Trophoblast cell (in vitro differentiated cells and primary cell): ENCODE data around the gene CS.

Experiments used
- DNase-seq, 2 donors: peaks; one replicate each; pipeline ENCODE4 v3.0.0-alpha.2; 2016
- H2AFZ ChIP-seq: 2 replicates; pipeline ENCODE4 v1.6.1; 2013; ENCODE audit warnings: low read length, moderate library complexity, mild to moderate bottlenecking; ENCODE audit not compliant: insufficient read depth, poor library complexity
- H2AK5ac ChIP-seq: 2 replicates; pipeline ENCODE4 v1.6.1; 2013; ENCODE audit warnings: mild to moderate bottlenecking, low read length
- H2BK120ac ChIP-seq: 2 replicates; pipeline ENCODE4 v1.6.1; 2013; ENCODE audit warnings: low read length, mild to moderate bottlenecking, moderate library complexity; ENCODE audit not compliant: insufficient read depth, poor library complexity
- H2BK12ac ChIP-seq: 2 replicates; pipeline ENCODE4 v1.6.1; 2013; ENCODE audit warnings: mild to moderate bottlenecking, low read length, moderate library complexity
- H2BK5ac ChIP-seq: 2 replicates; pipeline ENCODE4 v1.6.1; 2013; ENCODE audit warnings: low read length, low read depth, moderate library complexity, mild to moderate bottlenecking; ENCODE audit not compliant: poor library complexity
- H3K14ac ChIP-seq: 2 replicates; pipeline ENCODE4 v1.6.1; 2013; ENCODE audit warnings: mild to moderate bottlenecking, low read length
- H3K18ac ChIP-seq: 2 replicates; pipeline ENCODE4 v1.6.1; 2013; ENCODE audit warnings: mild to moderate bottlenecking, low read length
- H3K23ac ChIP-seq: 2 replicates; pipeline ENCODE4 v1.6.1; 2013; ENCODE audit warnings: low read length
- H3K27ac ChIP-seq: 2 replicates; pipeline ENCODE4 v1.5.1; 2013; ENCODE audit warnings: low read depth, mild to moderate bottlenecking, inconsistent platforms, low read length, moderate library complexity
- H3K27me3 ChIP-seq: 2 replicates; pipeline ENCODE4 v1.6.1; 2013; ENCODE audit warnings: inconsistent platforms, mild to moderate bottlenecking, low read length, moderate library complexity; ENCODE audit not compliant: insufficient read depth
- H3K36me3 ChIP-seq, 2 experiments: 1 replicate in 1 of 2; 2 replicates in 1 of 2; pipeline ENCODE4 v1.6.1; 2013; ENCODE audit warnings: low read length in 2 of 2, mild to moderate bottlenecking in 2 of 2, moderate library complexity in 1 of 2; ENCODE audit not compliant: insufficient read depth in 2 of 2, control insufficient read depth in 1 of 2
- H3K4ac ChIP-seq: 2 replicates; pipeline ENCODE4 v1.6.1; 2013; ENCODE audit warnings: low read depth, mild to moderate bottlenecking, low read length, moderate library complexity
- H3K4me1 ChIP-seq, 2 experiments: 1 replicate in 1 of 2; 2 replicates in 1 of 2; pipeline ENCODE4 v1.6.1; 2013; ENCODE audit warnings: low read length in 2 of 2, mild to moderate bottlenecking in 2 of 2, moderate library complexity in 1 of 2; ENCODE audit not compliant: insufficient read depth in 2 of 2, control insufficient read depth in 1 of 2
- H3K4me2 ChIP-seq: 2 replicates; pipeline ENCODE4 v1.6.1; 2013; ENCODE audit warnings: inconsistent platforms, mild to moderate bottlenecking, low read length, moderate library complexity
- H3K4me3 ChIP-seq: 2 replicates; pipeline ENCODE4 v1.5.1; 2013; ENCODE audit warnings: mild to moderate bottlenecking, low read depth, low read length, inconsistent platforms
- H3K79me1 ChIP-seq: one replicate; pipeline ENCODE4 v1.6.1; 2013; ENCODE audit warnings: low read length
- H3K79me2 ChIP-seq: 2 replicates; pipeline ENCODE4 v1.6.1; 2013; ENCODE audit warnings: low read length, mild to moderate bottlenecking; ENCODE audit not compliant: control insufficient read depth, insufficient read depth, poor library complexity
- H3K9ac ChIP-seq: 2 replicates; pipeline ENCODE4 v1.6.1; 2013; ENCODE audit warnings: mild to moderate bottlenecking, low read length
- H3K9me3 ChIP-seq: 2 replicates; pipeline ENCODE4 v1.6.1; 2013; ENCODE audit warnings: low read depth, mild to moderate bottlenecking, control low read depth, inconsistent platforms, low read length; ENCODE audit not compliant: insufficient read depth
- H4K12ac ChIP-seq: 2 replicates; pipeline ENCODE4 v1.6.1; 2013; ENCODE audit warnings: low read depth, mild to moderate bottlenecking, low read length, moderate library complexity
- H4K8ac ChIP-seq: 2 replicates; pipeline ENCODE4 v1.6.1; 2013; ENCODE audit warnings: low read depth, mild to moderate bottlenecking, low read length, moderate library complexity
- H4K91ac ChIP-seq: one replicate; pipeline ENCODE4 v1.6.1; 2013; ENCODE audit warnings: low read depth, mild to moderate bottlenecking, low read length, moderate library complexity
- WGBS: extraction: QIAGEN DNeasy Blood & Tissue Kit; methylation state at CpG from one replicate; pipeline ENCODE4 v1.1.7; 2013; ENCODE audit warnings: missing lambda C conversion rate; ENCODE audit not compliant: insufficient read length, insufficient coverage; ENCODE audit errors: extremely low coverage; 5-methylcytosine and 5-hydroxymethylcytosine counted together

Gene CS

DNA sequence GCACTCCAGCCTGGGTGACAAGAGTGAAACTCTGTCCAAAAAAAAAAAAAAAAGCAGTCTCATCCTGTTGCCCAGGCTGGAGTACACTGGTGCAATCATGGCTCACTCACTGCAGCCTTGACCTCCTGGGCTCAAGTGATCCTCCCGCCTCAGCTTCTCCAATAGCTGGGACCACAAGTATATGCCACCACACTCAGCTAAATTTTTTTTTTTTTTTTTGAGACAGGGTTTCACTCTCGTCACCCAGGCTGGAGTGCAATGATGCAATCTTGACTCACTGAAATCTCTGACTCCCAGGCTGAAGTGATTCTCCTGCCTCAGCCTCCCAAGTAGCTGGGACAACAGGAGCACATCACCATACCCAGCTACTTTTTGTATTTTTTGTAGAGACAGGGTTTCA, 20.9 kb upstream of the CS start:
- no peak overlapping the region for H4K8ac ChIP-seq
- no peak overlapping the region for H2BK120ac ChIP-seq
- H3K27me3 ChIP-seq = no peaks in the 10 kb centered on the region
- peaks cover 2 to 4% of the 10 kb centered on the region in 2 experiments for H3K4me1 ChIP-seq
- no peak overlapping the region for H2BK5ac ChIP-seq
- H3K18ac ChIP-seq = no peak overlapping the region
- no CpG with 5 or more reads among the region's 2 CpGs for WGBS
- H2AK5ac ChIP-seq = no peak overlapping the region
- H2BK12ac ChIP-seq = no peak overlapping the region
- H3K27ac ChIP-seq = no peak overlapping the region
- H3K9me3 ChIP-seq = no peaks in the 10 kb centered on the region
- peaks cover 2 to 7% of the 10 kb centered on the region in 2 experiments for H3K36me3 ChIP-seq
- peaks cover 1% of the 10 kb centered on the region for H3K79me1 ChIP-seq
- H3K4me3 ChIP-seq = no peak overlapping the region
- no peak overlapping the region for H4K12ac ChIP-seq
- no peak overlapping the region for H3K4me2 ChIP-seq
- H3K79me2 ChIP-seq = no peaks in the 10 kb centered on the region
- H4K91ac ChIP-seq = no peak overlapping the region
- peak; percentile 32 to 62 for DNase-seq
- H2AFZ ChIP-seq = no peak overlapping the region
- no peak overlapping the region for H3K4ac ChIP-seq
- H3K23ac ChIP-seq = no peak overlapping the region
- H3K9ac ChIP-seq = no peak overlapping the region
- H3K14ac ChIP-seq = no peak overlapping the region

DNA sequence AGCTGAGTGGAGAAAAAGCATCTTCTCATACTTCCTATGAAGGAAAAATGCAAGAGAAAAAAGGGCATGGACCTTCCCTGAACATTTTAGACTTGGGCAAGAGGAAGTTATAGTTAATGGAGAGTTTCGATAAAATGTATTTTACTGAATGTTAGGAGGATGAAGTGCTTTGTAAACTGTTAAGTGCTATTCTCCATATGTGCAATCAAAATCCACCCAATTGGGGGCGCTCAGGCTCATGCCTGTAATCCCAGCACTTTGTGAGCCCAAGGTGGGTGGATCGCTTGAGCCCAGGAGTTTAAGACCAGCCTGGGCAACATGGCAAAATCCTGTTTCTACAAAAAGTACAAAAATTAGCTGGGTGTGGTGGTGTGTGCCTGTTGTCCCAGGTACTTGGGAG, 17.5 kb upstream of the CS start:
- peaks cover 6 to 8% of the 10 kb centered on the region in 2 experiments for H3K4me1 ChIP-seq
- no peak overlapping the region for H3K14ac ChIP-seq
- DNase-seq = no peak
- no peak overlapping the region for H2AK5ac ChIP-seq
- peaks cover 12% of the 10 kb centered on the region for H3K79me2 ChIP-seq
- H3K9ac ChIP-seq = no peak overlapping the region
- no peak overlapping the region for H4K8ac ChIP-seq
- no peaks in the 10 kb centered on the region for H3K27me3 ChIP-seq
- H2AFZ ChIP-seq = no peak overlapping the region
- no peaks in the 10 kb centered on the region for H3K9me3 ChIP-seq
- no peak overlapping the region for H3K23ac ChIP-seq
- H4K12ac ChIP-seq = no peak overlapping the region
- H3K4ac ChIP-seq = no peak overlapping the region
- H3K79me1 ChIP-seq = peaks cover 9% of the 10 kb centered on the region
- H2BK12ac ChIP-seq = no peak overlapping the region
- WGBS = no CpG with 5 or more reads among the region's 3 CpGs
- no peak overlapping the region for H4K91ac ChIP-seq
- H3K27ac ChIP-seq = no peak overlapping the region
- H3K36me3 ChIP-seq = peaks cover 6 to 10% of the 10 kb centered on the region in 2 experiments
- H2BK120ac ChIP-seq = no peak overlapping the region
- no peak overlapping the region for H2BK5ac ChIP-seq
- no peak overlapping the region for H3K18ac ChIP-seq
- no peak overlapping the region for H3K4me3 ChIP-seq
- no peak overlapping the region for H3K4me2 ChIP-seq

DNA sequence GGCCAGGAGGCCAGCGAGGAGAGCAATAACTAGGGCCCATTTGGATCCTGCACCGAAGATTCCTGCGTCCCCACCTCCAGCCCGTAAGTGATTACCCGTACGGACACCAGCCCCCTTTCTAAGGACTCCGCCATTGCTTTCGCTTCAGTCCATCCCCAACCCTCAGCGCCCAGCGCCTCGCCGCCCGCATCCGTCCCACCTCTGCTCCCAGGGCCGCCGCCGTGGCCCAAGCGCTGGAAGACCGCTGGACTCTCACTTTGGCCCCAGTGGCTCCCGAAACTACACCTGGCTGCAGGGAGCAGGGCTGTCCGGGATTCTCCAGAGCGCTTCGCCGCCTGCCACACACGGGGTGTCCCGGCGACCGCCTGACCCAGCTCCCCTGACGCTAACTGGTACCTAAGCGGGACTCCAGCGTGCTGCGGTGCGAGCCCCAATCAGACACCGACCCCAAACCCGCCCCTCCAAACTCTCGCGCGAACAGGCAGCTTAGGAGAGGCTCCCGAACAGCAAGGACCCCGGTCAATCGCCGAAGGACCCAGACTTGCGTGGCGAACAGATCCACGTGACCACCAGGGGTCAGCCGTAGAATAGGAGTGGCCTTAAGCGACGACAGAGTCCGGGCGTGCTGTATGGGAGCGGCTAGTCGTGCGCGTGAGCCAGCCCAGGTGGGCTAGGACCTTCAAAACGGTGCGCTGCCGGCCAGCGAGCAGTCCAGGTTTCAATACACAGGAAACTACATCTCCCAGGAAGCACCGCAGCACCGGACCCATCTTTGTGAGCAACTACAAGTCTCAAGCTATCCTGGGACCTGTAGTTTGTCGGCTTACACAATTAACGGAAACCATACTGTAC, 15.7 kb upstream of the CS start, which contains the start of gene CNPY2:
Gene CNPY2 (minus strand): TSS at position 367 of the 852 bp plus-strand sequence. CDS start 771 bp downstream, outside the sequence.
- H3K14ac ChIP-seq = peak within 1 kb of the TSS; percentile 95
- peak within 1 kb of the TSS; percentile 80 for H2AFZ ChIP-seq
- H3K18ac ChIP-seq = peak within 1 kb of the TSS; percentile 87
- no peaks in the 10 kb centered on the region for H3K27me3 ChIP-seq
- peak within 1 kb of the TSS; percentile 84 for H3K4ac ChIP-seq
- peak within 1 kb of the TSS; percentile 83 for H3K27ac ChIP-seq
- WGBS = no CpG with 5 or more reads among the region's 62 CpGs
- H2BK12ac ChIP-seq = peak within 1 kb of the TSS; percentile 11
- H2AK5ac ChIP-seq = peak within 1 kb of the TSS; percentile 91
- H3K4me2 ChIP-seq = peak within 1 kb of the TSS; percentile 92
- peak within 1 kb of the TSS; percentile 73 for H2BK120ac ChIP-seq
- H4K12ac ChIP-seq = peak within 1 kb of the TSS; percentile 71
- H3K4me1 ChIP-seq = peaks cover 6 to 8% of the 10 kb centered on the region in 2 experiments
- H3K23ac ChIP-seq = peak within 1 kb of the TSS; percentile 8
- peak within 1 kb of the TSS; percentile 80 for H4K91ac ChIP-seq
- no peaks in the 10 kb centered on the region for H3K9me3 ChIP-seq
- H2BK5ac ChIP-seq = peak within 1 kb of the TSS; percentile 75
- peaks cover 12% of the 10 kb centered on the region for H3K79me2 ChIP-seq
- peak; percentile 99 for DNase-seq
- peaks cover 9% of the 10 kb centered on the region for H3K79me1 ChIP-seq
- H3K36me3 ChIP-seq = peaks cover 11 to 19% of the 10 kb centered on the region in 2 experiments
- H4K8ac ChIP-seq = peak within 1 kb of the TSS; percentile 94
- H3K4me3 ChIP-seq = peak within 1 kb of the TSS; percentile 97
- H3K9ac ChIP-seq = peak within 1 kb of the TSS; percentile 99

DNA sequence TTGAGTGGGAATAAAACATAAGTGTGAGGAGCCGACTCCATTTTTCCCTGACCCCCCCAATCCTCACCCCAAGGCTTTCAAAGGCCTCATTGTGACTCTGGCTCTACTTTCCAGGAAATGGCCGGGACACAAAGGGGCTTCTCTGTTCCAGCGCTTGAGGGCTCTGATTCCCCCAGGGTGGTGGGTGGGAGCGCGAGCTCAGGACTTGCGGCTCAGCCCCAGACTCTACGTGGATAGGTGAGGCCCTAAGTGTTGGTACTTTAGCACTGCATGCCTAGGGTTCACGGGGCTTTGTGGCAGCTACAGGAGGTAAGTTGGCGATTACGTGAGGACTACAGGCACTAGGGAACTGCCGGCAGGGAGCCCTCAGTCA, 15.1 kb upstream of the CS start:
- peaks cover 13 to 25% of the 10 kb centered on the region in 2 experiments for H3K36me3 ChIP-seq
- H4K8ac ChIP-seq = peak overlapping the region; percentile 94
- peak overlapping the region; percentile 91 for H2AK5ac ChIP-seq
- peak overlapping the region; percentile 92 for H3K4me2 ChIP-seq
- no peak overlapping the region for H2BK12ac ChIP-seq
- peaks cover 9% of the 10 kb centered on the region for H3K79me1 ChIP-seq
- H3K79me2 ChIP-seq = peaks cover 12% of the 10 kb centered on the region
- peak overlapping the region; percentile 80 for H2AFZ ChIP-seq
- H3K4me1 ChIP-seq = peaks cover 6 to 8% of the 10 kb centered on the region in 2 experiments
- peak overlapping the region; percentile 75 for H2BK5ac ChIP-seq
- peak overlapping the region; percentile 84 for H3K4ac ChIP-seq
- H3K27me3 ChIP-seq = no peaks in the 10 kb centered on the region
- H2BK120ac ChIP-seq = peak overlapping the region; percentile 73
- H3K18ac ChIP-seq = peak overlapping the region; percentile 87
- H3K9ac ChIP-seq = peak overlapping the region; percentile 99
- H3K27ac ChIP-seq = peak overlapping the region; percentile 83
- no CpG with 5 or more reads among the region's 11 CpGs for WGBS
- peak overlapping the region; percentile 97 for H3K4me3 ChIP-seq
- H3K14ac ChIP-seq = peak overlapping the region; percentile 95
- peak overlapping the region; percentile 8 for H3K23ac ChIP-seq
- no peak for DNase-seq
- H3K9me3 ChIP-seq = no peaks in the 10 kb centered on the region
- peak overlapping the region; percentile 71 for H4K12ac ChIP-seq
- H4K91ac ChIP-seq = peak overlapping the region; percentile 80
